ENCODE results near the gene PLOD3.
"Not testable (repeated sequence)": the region's sequence is repeated elsewhere in the genome, so short reads cannot be mapped to it uniquely, and the experiment has no call there.

The PLOD3 gene

GRCh38 chr7:101217388-101218235 lies at the start of gene PLOD3, which contains the start of gene ZNHIT1:
TSS of gene PLOD3 (minus strand) at chr7:101217581. CDS start at chr7:101217274, 307 bp downstream.
TSS of gene ZNHIT1 (plus strand) at chr7:101218165. CDS start at chr7:101218196, 31 bp downstream.
- peak; percentile 90 to 95 for DNase-seq (ENCODE audit: low read depth in 2 of 2)

- DNase-seq (ENCODE audit: low read depth in 2 of 2), result no peak
Measured at GRCh38 chr7:101265622-101266516, 48.5 kb upstream of the PLOD3 start.

GRCh38 chr7:101264102-101264706 lies 46.8 kb upstream of the PLOD3 start:
- DNase-seq (ENCODE audit: low read depth in 2 of 2), result not testable (repeated sequence)

- no peak for DNase-seq (ENCODE audit: low read depth in 2 of 2)
Measured at GRCh38 chr7:101258243-101258731, 40.9 kb upstream of the PLOD3 start.

- no peak for DNase-seq (ENCODE audit: low read depth in 2 of 2)
Measured at GRCh38 chr7:101255796-101256195, 38.4 kb upstream of the PLOD3 start.

- DNase-seq (ENCODE audit: low read depth in 2 of 2), result not testable (repeated sequence)
Measured at GRCh38 chr7:101253199-101253598, 35.8 kb upstream of the PLOD3 start.

- DNase-seq (ENCODE audit: low read depth in 2 of 2), result peak; percentile 96 to 98
Measured at GRCh38 chr7:101251871-101252659, 34.7 kb upstream of the PLOD3 start.

GRCh38 chr7:101250324-101250723 lies 32.9 kb upstream of the PLOD3 start:
- no peak for DNase-seq (ENCODE audit: low read depth in 2 of 2)

- DNase-seq (ENCODE audit: low read depth in 2 of 2), result no peak
Measured at GRCh38 chr7:101248276-101248675, 30.9 kb upstream of the PLOD3 start.

GRCh38 chr7:101245147-101245668 lies 27.8 kb upstream of the PLOD3 start:
- no peak for DNase-seq (ENCODE audit: low read depth in 2 of 2)

GRCh38 chr7:101244375-101245146 lies 27.2 kb upstream of the PLOD3 start, which contains the start of gene FIS1:
TSS of gene FIS1 (minus strand) at chr7:101245081. CDS start at chr7:101245004, 77 bp downstream.
- peak; percentile 80 to 81 for DNase-seq (ENCODE audit: low read depth in 2 of 2)

GRCh38 chr7:101243646-101244374 lies 26.4 kb upstream of the PLOD3 start:
- no peak for DNase-seq (ENCODE audit: low read depth in 2 of 2)

GRCh38 chr7:101241443-101242349 lies 24.3 kb upstream of the PLOD3 start:
- no peak for DNase-seq (ENCODE audit: low read depth in 2 of 2)

GRCh38 chr7:101241015-101241363 lies 23.6 kb upstream of the PLOD3 start:
- DNase-seq (ENCODE audit: low read depth in 2 of 2), result no peak

GRCh38 chr7:101240226-101241014 lies 23.0 kb upstream of the PLOD3 start:
- DNase-seq (ENCODE audit: low read depth in 2 of 2), result no peak

GRCh38 chr7:101239951-101240220 lies 22.5 kb upstream of the PLOD3 start:
- no peak for DNase-seq (ENCODE audit: low read depth in 2 of 2)

GRCh38 chr7:101239191-101239950 lies 22.0 kb upstream of the PLOD3 start:
- no peak for DNase-seq (ENCODE audit: low read depth in 2 of 2)
